Retinal pigment epithelial cell (primary cell): ENCODE data around the gene MKNK1.

Experiments used
- DNase-seq: peaks from one replicate; pipeline ENCODE4 v3.0.0-alpha.2; 2010; ENCODE audit warnings: low read depth
- H3K4me3 ChIP-seq: 2 replicates; pipeline ENCODE4 v1.5.1; 2011; ENCODE audit warnings: mild to moderate bottlenecking, low read length, control low read depth, moderate library complexity
- CTCF ChIP-seq: conservative IDR thresholded peaks from 2 replicates; pipeline ENCODE4 v1.5.1; 2011; ENCODE audit warnings: low read depth, low read length, control low read depth, inconsistent platforms

The MKNK1 gene

GRCh38 chr1:46583494-46583893, 20.6 kb downstream of the MKNK1 start:
- no peak for TF ChIP-seq CTCF

DNA sequence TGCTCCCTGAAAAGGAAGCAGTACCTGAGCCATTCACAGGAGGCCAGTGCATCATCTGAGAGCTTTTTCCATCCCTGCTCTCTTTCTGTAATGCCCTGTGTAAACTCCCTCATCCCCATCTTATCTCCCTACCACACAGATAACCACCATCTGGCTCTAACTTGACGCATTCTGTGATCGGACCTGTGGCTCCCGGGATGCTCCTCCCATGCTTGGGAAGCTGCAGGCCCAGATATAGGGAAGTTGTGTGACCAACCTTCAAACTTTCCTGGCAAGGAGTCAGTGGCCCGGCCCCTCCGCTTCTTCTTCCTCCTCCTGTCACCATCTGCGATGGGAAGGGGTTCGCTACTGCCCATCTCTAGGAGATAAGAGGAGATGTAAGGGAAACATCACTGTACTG, 21.1 kb downstream of the MKNK1 start:
- DNase-seq: no peak
- no peak for TF ChIP-seq CTCF
- no peak overlapping the region for H3K4me3 ChIP-seq

More at GRCh38 chr1:46583494-46583893, 20.6 kb downstream of the MKNK1 start:
- DNase-seq: no peak
- H3K4me3 ChIP-seq: no peak overlapping the region

GRCh38 chr1:46581681-46582455, 22.2 kb downstream of the MKNK1 start:
- no peak for TF ChIP-seq CTCF
- H3K4me3 ChIP-seq: no peak overlapping the region
- no peak for DNase-seq

DNA sequence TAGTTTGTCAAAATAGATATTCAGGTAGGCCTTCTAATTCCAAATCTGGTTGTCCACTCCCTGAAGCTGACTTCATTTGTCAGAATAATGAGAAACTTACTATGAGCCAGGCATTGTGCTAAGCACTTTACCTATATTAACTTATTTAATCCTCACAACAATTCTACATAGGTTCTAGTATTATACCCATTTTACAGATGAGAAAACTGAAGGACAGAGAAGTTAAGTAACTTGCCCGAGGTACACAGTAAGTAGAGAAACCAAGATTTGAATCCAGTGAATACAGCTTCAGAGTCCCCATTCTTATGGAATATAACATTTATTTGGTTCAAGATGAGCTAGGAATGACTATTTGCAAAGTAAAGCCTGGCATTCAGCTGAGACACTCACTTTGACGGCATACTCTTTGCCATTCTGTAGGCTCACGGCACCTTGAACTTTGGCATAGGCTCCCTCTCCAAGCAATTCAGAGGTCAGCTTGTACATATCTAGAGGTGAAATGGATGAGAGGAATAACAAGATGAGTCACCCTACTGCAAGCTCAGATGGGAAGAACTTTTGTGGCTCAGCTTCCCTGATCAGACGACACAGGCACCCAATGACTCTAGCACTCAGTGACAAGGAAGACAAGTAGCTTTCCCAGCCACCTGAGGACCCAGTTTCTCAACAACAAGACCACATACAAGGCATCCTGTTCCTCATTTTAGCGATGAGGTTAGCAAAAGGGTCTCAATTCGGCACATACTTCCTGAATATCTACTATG, 23.7 kb downstream of the MKNK1 start:
- no peak overlapping the region for H3K4me3 ChIP-seq
- no peak for TF ChIP-seq CTCF
- DNase-seq: no peak

- H3K4me3 ChIP-seq: no peak overlapping the region
- no peak for TF ChIP-seq CTCF
- no peak for DNase-seq
Measured at GRCh38 chr1:46577671-46578070, 26.4 kb downstream of the MKNK1 start.

DNA sequence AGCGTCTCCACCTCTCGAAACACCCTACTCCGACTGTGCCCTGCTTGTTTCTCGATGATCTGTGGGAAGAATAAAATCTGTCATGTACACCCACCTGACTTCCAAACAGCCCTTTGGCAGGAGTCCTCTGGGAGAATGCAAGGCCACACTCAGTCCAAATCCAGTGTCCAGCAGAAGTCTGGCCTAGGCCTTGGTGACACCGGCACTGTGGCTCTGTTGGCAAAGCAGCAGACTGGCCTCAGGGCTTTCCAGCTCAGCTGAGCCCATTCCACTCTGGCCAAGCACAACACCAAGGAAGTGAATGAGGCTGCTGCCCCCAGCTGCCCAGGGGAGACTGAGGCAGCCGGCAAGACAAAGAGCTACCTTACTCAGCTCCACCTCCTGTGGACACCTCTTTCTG, 27.5 kb downstream of the MKNK1 start:
- TF ChIP-seq CTCF: no peak
- DNase-seq: no peak
- no peak overlapping the region for H3K4me3 ChIP-seq

DNA sequence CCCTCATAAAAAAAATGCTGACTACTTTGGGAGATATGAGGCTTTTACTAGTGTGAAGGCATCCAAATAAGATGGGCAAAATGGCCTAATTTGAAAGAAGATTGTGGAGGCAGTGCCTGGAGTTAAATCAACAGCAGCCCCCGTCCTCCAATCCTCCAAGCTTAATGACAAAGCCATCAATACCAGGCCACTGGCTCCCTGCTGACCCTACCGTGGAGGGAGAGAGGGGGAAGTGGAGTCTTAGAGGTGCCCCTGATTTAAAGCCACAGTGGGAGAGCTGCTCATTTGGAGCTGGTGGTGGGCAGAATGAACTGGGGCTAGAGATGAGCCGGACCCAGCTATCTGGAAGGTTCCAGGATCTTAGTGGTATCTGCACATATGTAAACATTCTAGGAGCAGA, 28.3 kb downstream of the MKNK1 start:
- no peak overlapping the region for H3K4me3 ChIP-seq
- no peak for DNase-seq
- TF ChIP-seq CTCF: no peak
